Measurements from ENCODE around the gene MMGT1.
"Not testable (repeated sequence)": the region's sequence is repeated elsewhere in the genome, so short reads cannot be mapped to it uniquely, and the experiment has no call there.

Gene MMGT1

DNA sequence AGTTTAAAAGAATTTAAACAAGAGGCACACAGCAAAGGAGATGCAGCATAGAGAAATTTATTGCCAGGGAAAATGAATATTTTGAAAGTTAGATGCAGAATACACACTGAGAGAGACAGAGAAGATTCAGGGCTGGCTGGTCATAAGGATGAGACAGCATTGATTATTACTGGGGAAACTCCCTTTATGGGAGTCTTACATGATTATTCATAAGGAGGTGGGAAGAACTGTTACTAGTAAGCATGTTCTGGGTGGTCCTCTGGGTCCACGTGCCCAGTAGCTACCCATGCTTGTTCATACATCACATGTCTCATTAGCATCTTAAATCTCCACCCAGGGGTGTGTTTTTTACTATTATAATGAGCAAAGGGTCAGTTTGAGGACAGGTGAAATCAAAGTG lies 53.3 kb downstream of the MMGT1 start:
- not testable (repeated sequence) for DNase-seq

DNA sequence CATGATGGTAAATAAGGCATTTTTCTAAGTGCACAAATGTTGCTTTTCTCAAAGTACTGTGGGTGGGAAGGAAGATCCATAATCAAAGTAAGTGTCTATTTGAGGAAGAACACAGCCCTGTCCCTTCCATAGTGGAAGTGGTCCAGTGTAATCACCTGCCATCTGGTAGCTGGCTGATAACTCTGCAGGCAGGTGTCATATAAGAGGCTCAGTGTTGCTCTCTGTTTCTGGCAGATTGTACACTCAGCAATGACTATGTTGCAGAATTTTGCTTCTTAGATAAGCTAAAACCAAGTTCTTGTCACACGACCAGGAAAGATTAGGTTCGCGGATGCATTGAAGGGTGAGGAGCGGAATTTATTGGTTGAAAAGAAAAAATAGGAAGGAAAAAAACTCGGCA lies 59.4 kb downstream of the MMGT1 start:
- no peak for DNase-seq

All from stimulated activated CD8-positive, alpha-beta memory T cell treated with anti-CD3 and anti-CD28 coated beads, Interleukin-4, amount 100 ng/mL, for 48 hours (primary cell).